GM12878 (cell line): ENCODE data around the gene MEF2C. TPM values are rescaled to one million over a fixed set of nuclear protein-coding genes. Genes with fewer than 3 reads are reported as not detected.

Experiments used
- ASH2L ChIP-seq: fragments of 300-600, 200-600 bp; sonication (generic); IDR thresholded peaks from 2 replicates; pipeline ENCODE4 v1.6.1; 2017; ENCODE audit warnings: low read depth, mild to moderate bottlenecking, borderline replicate concordance
- ATF7 ChIP-seq: fragments of 450-650 bp; IDR thresholded peaks from 2 replicates; pipeline ENCODE4 v1.6.1; 2016; ENCODE audit warnings: low read depth, mild to moderate bottlenecking
- CBFB ChIP-seq: IDR thresholded peaks from 2 replicates; pipeline ENCODE4 v1.6.1; 2016; ENCODE audit warnings: antibody characterized with exemption, low read depth
- ETV6 ChIP-seq, 2 experiments: fragments of 450-650 bp in 1 of 2; IDR thresholded peaks in 1 of 2; conservative IDR thresholded peaks in 1 of 2; 2 replicates each; pipeline ENCODE4 v1.6.1; 2014; ENCODE audit warnings: antibody characterized with exemption in 1 of 2, borderline replicate concordance in 1 of 2, low read depth in 1 of 2, mild to moderate bottlenecking in 1 of 2, moderate library complexity in 1 of 2
- EZH2 ChIP-seq: IDR thresholded peaks from 2 replicates; pipeline ENCODE4 v1.6.1; 2012; ENCODE audit warnings: low read depth, mild to moderate bottlenecking, control low read depth, inconsistent platforms, low read length, borderline replicate concordance; ENCODE audit not compliant: control insufficient read depth
- FOXK2 ChIP-seq: fragments of 450-650 bp; IDR thresholded peaks from 2 replicates; pipeline ENCODE4 v1.6.1; 2017; ENCODE audit warnings: mild to moderate bottlenecking, moderate library complexity
- HSF1 ChIP-seq: fragments of 150-350 bp; IDR thresholded peaks from 2 replicates; pipeline ENCODE4 v1.6.1; 2014; ENCODE audit warnings: mild to moderate bottlenecking, low read depth, low read length
- IKZF2 ChIP-seq, 2 experiments: fragments of 450-650 bp; IDR thresholded peaks; 2 replicates each; pipeline ENCODE4 v1.6.1; 2017; ENCODE audit warnings: mild to moderate bottlenecking in 2 of 2, moderate library complexity in 2 of 2
- IRF5 ChIP-seq: fragments of 450-650 bp; IDR thresholded peaks from 2 replicates; pipeline ENCODE4 v1.6.1; 2017; ENCODE audit warnings: borderline replicate concordance
- MXI1 ChIP-seq: fragments of 150-350 bp; IDR thresholded peaks from 2 replicates; pipeline ENCODE4 v1.6.1; 2011; ENCODE audit warnings: low read depth, mild to moderate bottlenecking, inconsistent platforms, low read length, improper control_type of control experiment
- NFYA ChIP-seq: IDR thresholded peaks from 2 replicates; pipeline ENCODE4 v1.6.1; 2011; ENCODE audit warnings: low read depth, mild to moderate bottlenecking, low read length, improper control_type of control experiment, borderline replicate concordance
- POLR2A ChIP-seq: IDR thresholded peaks from 2 replicates; pipeline ENCODE4 v1.6.1; 2011; ENCODE audit warnings: low read depth, mild to moderate bottlenecking, low read length
- RAD21 ChIP-seq: IDR thresholded peaks from 2 replicates; pipeline ENCODE4 v1.6.1; 2011; ENCODE audit warnings: mild to moderate bottlenecking, low read depth, low read length, moderate library complexity; ENCODE audit not compliant: insufficient read depth
- SMAD1 ChIP-seq: fragments of 450-650 bp; IDR thresholded peaks from 2 replicates; pipeline ENCODE4 v1.6.1; 2018; ENCODE audit warnings: mild to moderate bottlenecking, low read depth; ENCODE audit not compliant: partially characterized antibody
- TBL1XR1 ChIP-seq: IDR thresholded peaks from 2 replicates; pipeline ENCODE4 v1.6.1; 2012; ENCODE audit warnings: low read depth, low read length, improper control_type of control experiment
- WRNIP1 ChIP-seq: IDR thresholded peaks from 2 replicates; pipeline ENCODE4 v1.6.1; 2011; ENCODE audit warnings: low read depth, low read length, improper control_type of control experiment, borderline replicate concordance
- ZBTB40 ChIP-seq: fragments of 450-650 bp; IDR thresholded peaks from 2 replicates; pipeline ENCODE4 v1.6.1; 2016; ENCODE audit warnings: mild to moderate bottlenecking, moderate library complexity, borderline replicate concordance
- ZNF384 ChIP-seq: IDR thresholded peaks from 2 replicates; pipeline ENCODE4 v1.6.1; 2012; ENCODE audit warnings: low read depth, mild to moderate bottlenecking, low read length, improper control_type of control experiment, borderline replicate concordance
- polyA plus RNA-seq, 11 experiments: library from polyadenylated mRNA; depleted of rRNA in 4 of 11; unstranded in 6 of 11; stranded (reverse) in 5 of 11; fragments of >200 nt; fragmentation: Nextera tagmentation in 4 of 11; fragmentation: Illumina TruSeq in 1 of 11; extraction: Ambion mirVana in 4 of 11; extraction: Trizol in 1 of 11; gene quantifications; 1 replicate in 1 of 11; 2 replicates in 10 of 11; pipeline versions ENCODE4 v1.2.1 to v1.2.3, GENCODE V29; 2011 to 2016; ENCODE audit warnings: inconsistent platforms in 2 of 11, missing spikeins in 2 of 11, low read depth in 1 of 11
- total RNA-seq, 4 experiments: library from RNA; depleted of rRNA in 3 of 4; stranded (reverse); fragments of >200 nt in 3 of 4; fragmentation: Illumina TruSeq in 1 of 4; extraction: Trizol in 1 of 4; gene quantifications; 2 replicates each; pipeline versions ENCODE4 v1.2.1 to v1.2.3, GENCODE V29; 2013 to 2021
- TF ChIP-seq, protein P1 (sequence below): fragments of 450-650 bp; formaldehyde crosslinking; IDR thresholded peaks from 2 replicates; pipeline ENCODE4 v1.4.0; 2022; ENCODE audit warnings: mild to moderate bottlenecking, moderate library complexity

MEF2C gene
- total and polyA plus RNA-seq, 10 of the 15 experiments (the other 5 are each of a cell fraction or from before 2014, with no cell fraction given) = 104 to 225 (median 180) TPM

DNA sequence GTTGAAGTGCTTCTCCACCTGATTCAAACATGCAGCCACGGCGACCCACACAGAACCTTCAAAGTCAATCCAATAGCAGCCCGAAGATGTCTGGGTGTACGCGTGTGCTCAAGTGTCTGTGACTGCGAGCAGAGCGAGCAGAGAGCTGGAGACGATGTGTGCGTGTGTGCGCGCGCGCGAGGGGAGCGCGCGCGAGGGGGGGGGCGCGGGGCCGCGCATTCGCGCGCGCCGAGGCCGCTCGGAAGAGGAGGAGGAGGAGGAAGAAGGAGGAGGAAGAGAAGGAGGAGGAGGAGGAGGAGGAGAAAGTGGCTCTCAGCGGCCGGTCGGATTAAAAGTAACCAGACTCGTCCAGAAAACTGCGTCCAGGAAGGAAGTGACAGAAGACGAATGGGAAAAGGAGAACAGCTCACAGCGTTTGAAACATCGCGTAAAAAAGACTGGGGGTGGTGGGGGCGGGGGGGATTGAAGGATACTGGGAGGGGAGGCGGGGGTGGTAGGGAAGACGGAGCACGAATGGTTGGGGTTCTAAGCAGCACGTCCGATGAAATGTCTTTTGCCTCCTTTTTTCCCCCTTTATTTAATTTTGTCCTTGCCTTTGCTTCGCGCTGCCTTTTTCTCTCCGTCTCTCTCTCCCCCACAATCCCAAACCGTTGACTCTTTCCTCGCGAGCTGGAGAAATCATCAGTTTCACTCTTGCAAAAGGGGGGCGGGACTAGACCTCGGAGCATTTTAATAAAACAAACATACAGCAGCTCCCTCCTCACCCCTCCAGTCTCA, at the start of gene MEF2C (continued):
- TF ChIP-seq ZBTB40 = no peak
- no peak for TF ChIP-seq WRNIP1
- TF ChIP-seq POLR2A = peak; percentile 94
- no peak for TF ChIP-seq HSF1
- peak; percentile 14; the same call in 1 of the 2 replicates for TF ChIP-seq CBFB
- no peak for TF ChIP-seq IRF5
- TF ChIP-seq MXI1 = no peak; the same call in none of the 2 replicates
- TF ChIP-seq ZNF384 = no peak
- TF ChIP-seq RAD21 = no peak
- TF ChIP-seq FOXK2 = no peak
- TF ChIP-seq SMAD1 = no peak
- TF ChIP-seq ATF7 = peak; percentile 61
- TF ChIP-seq ASH2L = no peak
- TF ChIP-seq, protein P1, sequence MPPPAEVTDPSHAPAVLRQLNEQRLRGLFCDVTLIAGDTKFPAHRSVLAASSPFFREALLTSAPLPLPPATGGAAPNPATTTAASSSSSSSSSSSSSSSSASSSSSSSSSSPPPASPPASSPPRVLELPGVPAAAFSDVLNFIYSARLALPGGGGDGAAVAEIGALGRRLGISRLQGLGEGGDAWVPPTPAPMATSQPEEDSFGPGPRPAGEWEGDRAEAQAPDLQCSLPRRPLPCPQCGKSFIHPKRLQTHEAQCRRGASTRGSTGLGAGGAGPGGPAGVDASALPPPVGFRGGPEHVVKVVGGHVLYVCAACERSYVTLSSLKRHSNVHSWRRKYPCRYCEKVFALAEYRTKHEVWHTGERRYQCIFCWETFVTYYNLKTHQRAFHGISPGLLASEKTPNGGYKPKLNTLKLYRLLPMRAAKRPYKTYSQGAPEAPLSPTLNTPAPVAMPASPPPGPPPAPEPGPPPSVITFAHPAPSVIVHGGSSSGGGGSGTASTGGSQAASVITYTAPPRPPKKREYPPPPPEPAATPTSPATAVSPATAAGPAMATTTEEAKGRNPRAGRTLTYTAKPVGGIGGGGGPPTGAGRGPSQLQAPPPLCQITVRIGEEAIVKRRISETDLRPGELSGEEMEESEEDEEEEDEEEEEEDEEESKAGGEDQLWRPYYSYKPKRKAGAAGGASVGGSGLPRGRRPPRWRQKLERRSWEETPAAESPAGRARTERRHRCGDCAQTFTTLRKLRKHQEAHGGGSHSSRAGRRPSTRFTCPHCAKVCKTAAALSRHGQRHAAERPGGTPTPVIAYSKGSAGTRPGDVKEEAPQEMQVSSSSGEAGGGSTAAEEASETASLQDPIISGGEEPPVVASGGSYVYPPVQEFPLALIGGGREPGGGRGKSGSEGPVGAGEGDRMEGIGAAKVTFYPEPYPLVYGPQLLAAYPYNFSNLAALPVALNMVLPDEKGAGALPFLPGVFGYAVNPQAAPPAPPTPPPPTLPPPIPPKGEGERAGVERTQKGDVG (CRISPR knock-in tag) = peak; percentile 75; the same call in 1 of the 2 replicates
- TF ChIP-seq IKZF2 (IDR thresholded peaks at IDR 0.05) = peak; percentile 37 to 39; a peak in 2 of 4 replicates
- TF ChIP-seq NFYA = no peak
- no peak for TF ChIP-seq TBL1XR1
- TF ChIP-seq EZH2 = no peak
- peak in 1 of 2 experiments; percentile 43; a peak in 2 of 4 replicates for TF ChIP-seq ETV6 (conservative IDR thresholded peaks at IDR 0.05 in 1 of 2, IDR thresholded peaks at IDR 0.05 in 1 of 2; ENCODE audit: borderline replicate concordance in 1 of 2, low read depth in 1 of 2)
